Left cardiac atrium (tissue), 4 donors: ENCODE measurements around the gene LUM. TPM values are rescaled to one million over a fixed set of nuclear protein-coding genes. Genes with fewer than 3 reads are reported as not detected.
"Not testable (repeated sequence)": the region's sequence is repeated elsewhere in the genome, so short reads cannot be mapped to it uniquely, and the experiment has no call there.

Experiments
- ATAC-seq, 2 donors: fragments of 200-7000 bp; cut with Tn5 transposase; one replicate each; pipeline ENCODE4 v1.9.1; 2020; ENCODE audit warnings: mild to moderate bottlenecking in 2 of 2, moderate library complexity in 2 of 2
- DNase-seq: peaks from one replicate; pipeline ENCODE4 v3.0.0-alpha.2; 2020
- intact Hi-C, 2 donors: fragments of 100-400 bp; cut with DNase I; formaldehyde crosslinking; loops; one replicate each; pipeline versions ENCODE4 v1.14.1 to v1.15.1; 2022 to 2023
- total RNA-seq, 2 donors: library from RNA; stranded (reverse); fragmentation: NEBNext Ultra II Directional; extraction: Animal tissue kit (Norgen Biotek cat#: 25700); gene quantifications; one replicate each; pipeline ENCODE4 v1.2.1, GENCODE V29; 2021
- donor health status: DM: no; HTN: yes; CAD: no.
- donor health status: DM: no; HTN: yes; CAD: no; lungs with severe emphysema.
- donor health status: DM: yes; HTN: yes; CAD: no.
- donor health status: Dilated cardiomyopathy.

Gene LUM
- total RNA-seq, 2 donors from 2014 or later: 130 to 180 TPM

- DNase-seq (no peak), ATAC-seq (no peak)
- intact Hi-C loops: no loop called here
These were observed 19.2 kb downstream of the LUM start for GRCh38 chr12:91091916-91092715.

GRCh38 chr12:91089953-91090352 is 21.3 kb downstream of the LUM start:
- intact Hi-C loops, DNase-seq: not testable (repeated sequence)

DNA sequence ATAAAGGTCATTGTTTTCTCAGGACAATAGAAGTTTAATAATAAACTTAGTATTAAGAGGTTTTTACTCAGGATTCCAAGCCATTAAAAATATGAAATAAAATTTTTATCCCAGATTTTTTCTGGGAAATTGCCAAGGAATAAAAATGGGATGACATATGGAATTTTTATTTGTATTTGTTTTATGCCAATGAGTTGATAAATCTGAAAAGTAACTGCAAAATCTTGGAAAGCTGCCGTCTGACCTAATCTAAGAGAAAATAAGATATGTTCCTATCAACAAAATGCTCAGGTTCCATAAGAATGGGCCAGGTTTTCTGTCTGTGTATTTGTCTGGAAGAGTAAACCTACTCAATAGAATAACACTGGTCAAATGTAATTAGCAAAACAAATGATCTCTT is 31.3 kb downstream of the LUM start:
- intact Hi-C loops: no loop called here
- ATAC-seq: no peak
- DNase-seq: no peak

More at GRCh38 chr12:91089953-91090352, 21.3 kb downstream of the LUM start:
- ATAC-seq: not testable (repeated sequence)

GRCh38 chr12:91078501-91078900 is 32.8 kb downstream of the LUM start:
- intact Hi-C loops: no loop called here
- ATAC-seq: no peak
- no peak for DNase-seq

DNA sequence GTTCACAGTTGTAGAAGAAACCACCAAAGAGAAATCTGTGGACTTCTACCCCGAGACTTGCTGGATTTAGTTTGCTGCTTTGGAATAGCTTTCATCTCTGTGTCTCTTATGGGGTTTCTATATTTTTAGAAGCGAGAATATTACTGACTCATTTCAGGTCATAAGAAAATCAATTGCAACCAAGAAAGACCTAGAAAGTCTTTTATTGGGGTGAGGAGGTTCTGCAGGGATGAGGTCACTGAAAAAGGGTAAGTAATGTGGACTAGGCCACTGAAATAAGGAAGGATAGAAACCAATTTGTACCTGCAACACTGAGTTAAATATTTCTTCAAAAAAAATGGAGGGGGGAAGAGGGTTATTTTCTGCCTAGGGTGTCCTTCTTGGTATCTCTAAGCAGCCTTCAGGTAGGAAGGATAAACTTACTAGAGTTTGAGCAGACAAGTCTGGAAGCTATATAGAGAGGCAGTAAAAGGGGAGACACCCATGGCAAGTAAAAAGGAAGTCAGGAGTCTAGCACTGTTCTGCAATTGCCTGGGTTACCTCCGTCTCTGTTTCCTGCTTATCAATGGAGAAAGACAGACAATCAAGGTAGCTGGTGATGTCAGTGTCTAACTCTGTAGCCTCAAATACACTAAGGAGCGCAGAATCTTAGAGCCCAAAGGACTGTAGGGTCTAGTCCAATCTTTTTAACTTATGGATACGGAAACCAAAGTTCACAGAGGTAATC is 33.9 kb downstream of the LUM start:
- intact Hi-C loops: no loop called here
- ATAC-seq (no peak), DNase-seq (no peak)

- no peak for DNase-seq
- ATAC-seq: peak in 1 of 2 donors; percentile 11
- intact Hi-C loops: no loop called here
These were observed 36.4 kb downstream of the LUM start for GRCh38 chr12:91074851-91075250.

GRCh38 chr12:91074154-91074709 is 37.1 kb downstream of the LUM start:
- intact Hi-C loops: no loop called here
- ATAC-seq (peak; percentile 68 to 88), DNase-seq (no peak)

- ATAC-seq (no peak), DNase-seq (no peak)
- intact Hi-C loops: no loop called here
These were observed 37.9 kb downstream of the LUM start for GRCh38 chr12:91073426-91073825.

GRCh38 chr12:91072931-91073330 is 38.4 kb downstream of the LUM start:
- no peak for ATAC-seq
- no peak for DNase-seq
- intact Hi-C loops: no loop called here

DNA sequence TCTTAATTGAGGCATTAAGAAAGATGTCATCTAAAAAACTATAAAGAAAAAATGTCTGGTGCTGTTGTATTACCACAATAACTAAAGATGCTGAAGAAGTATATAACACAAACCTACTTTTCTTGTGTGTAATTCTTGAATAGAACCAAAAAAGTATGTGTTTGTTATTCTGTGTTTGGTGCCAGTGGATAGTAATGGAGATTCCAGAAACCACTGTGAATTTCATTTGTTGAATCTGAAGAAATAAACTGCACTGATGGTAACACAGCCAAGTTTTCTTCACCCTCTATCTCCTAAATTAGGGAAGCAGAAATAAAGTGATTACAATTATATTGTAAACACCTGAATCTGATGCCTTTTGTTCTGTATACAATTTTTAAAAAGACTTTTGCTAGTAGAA is 40.4 kb downstream of the LUM start:
- DNase-seq (no peak), ATAC-seq (no peak)
- intact Hi-C loops: no loop called here

DNA sequence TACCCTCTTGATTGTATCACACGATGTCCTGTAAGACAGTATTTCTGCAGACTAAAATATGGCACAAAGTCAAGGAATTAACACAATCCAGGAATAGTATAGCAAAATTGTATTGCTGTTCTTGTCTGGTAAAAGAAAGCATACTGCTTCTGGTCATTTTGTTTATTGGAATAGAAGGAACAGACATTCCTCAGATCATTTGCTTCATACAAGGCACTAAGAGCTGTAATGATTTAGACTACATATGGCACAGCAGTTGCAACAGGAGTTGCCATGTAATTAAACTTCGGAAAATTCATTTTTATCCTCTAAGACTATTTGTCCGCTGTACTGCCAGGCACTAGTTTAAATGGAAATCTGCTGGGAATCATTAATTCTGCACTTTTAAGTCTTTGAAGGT is 45.9 kb downstream of the LUM start:
- intact Hi-C loops: no loop called here
- no peak for ATAC-seq

DNA sequence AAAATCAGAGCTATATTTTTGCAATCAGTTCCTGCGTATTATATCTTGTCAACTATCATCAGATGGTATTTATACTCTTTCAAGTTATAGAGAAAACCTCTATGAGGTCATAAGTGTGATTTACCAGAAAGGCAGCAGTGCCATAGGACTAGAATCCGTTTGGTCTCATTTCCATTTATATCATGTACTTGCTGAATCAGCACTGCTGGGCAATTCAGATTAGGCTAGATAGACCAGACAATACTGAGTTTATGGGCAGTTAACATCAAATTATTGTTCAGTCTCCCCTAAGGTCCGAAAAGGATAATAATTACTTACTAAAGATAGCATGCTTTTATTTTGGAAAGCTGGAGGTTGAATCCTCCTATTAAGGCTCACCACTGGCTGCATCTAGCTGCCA is 46.7 kb downstream of the LUM start:
- no peak for DNase-seq
- no peak for ATAC-seq
- intact Hi-C loops: no loop called here

More for the DNA sequence above, 45.9 kb downstream of the LUM start:
- no peak for DNase-seq

DNA sequence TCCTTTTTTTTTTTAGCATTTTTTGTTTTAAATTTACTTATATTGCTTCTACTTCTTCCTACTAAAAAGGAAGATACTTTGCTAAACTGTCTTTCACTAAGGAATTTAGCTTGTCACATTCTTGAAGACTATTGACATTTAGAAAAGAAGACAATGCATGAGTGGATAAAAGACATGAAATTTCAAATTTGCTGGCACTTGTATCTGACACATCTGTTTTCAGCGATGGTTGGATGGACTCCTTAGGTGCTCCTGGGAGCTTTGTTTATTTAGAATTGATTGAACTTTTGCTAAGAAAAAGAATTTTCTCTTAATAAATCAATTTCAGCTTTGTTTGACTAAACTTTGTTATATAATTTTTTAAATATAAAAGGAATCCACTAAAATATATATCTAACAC is 50.2 kb downstream of the LUM start:
- no peak for DNase-seq
- intact Hi-C loops: no loop called here
- no peak for ATAC-seq

GRCh38 chr12:91059211-91059610 is 52.1 kb downstream of the LUM start:
- DNase-seq (no peak), ATAC-seq (no peak)
- intact Hi-C loops: no loop called here

- ATAC-seq (no peak), DNase-seq (no peak)
- intact Hi-C loops: no loop called here
These were observed 52.5 kb downstream of the LUM start for GRCh38 chr12:91058786-91059185.

DNA sequence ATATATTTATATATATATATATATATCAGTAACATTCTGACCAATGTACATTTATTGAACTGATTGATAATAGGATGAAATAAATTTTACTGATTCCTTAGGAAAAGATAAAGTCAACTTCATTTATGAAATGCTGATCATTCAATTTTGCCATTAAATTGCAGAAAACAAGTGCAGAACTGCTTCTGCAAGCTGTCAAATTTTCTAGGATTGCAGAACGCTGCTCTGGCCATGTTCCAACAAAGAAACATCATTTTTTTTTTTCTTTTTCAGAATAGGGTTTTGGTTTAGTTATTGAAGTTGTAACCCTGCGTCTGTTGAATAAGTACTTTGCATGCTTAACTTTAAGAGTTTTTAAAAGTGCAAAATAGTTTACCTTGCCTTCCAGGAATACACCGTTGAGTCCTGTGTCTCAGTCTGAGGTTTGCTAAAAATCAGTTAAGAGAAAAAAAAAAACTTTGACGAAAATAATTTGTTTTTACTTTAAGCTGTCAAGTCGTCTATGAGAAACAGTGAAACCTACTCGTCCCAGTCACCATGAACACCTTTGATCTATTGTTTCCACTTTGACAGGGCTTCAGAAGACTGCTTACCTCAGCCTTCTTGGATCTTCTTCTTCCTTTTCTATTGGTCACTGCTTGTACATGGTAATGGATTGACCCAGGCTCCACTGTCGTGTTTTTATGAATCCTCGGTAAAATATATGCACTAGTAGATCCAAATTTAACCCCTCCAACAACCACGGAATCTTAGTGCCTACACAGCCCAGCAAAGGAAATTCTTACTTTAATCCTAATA is 53.7 kb downstream of the LUM start, which contains the start of gene KERA:
KERA (minus strand) TSS at position 657 of the 798 bp plus-strand sequence. CDS start 1,743 bp downstream, outside the sequence.
- intact Hi-C loops: no loop called here
- DNase-seq: no peak
- ATAC-seq: no peak

- ATAC-seq: no peak
- intact Hi-C loops: no loop called here
- DNase-seq: no peak
These were observed 54.8 kb downstream of the LUM start for GRCh38 chr12:91056488-91056887.

GRCh38 chr12:91055976-91056375 is 55.3 kb downstream of the LUM start:
- DNase-seq: no peak
- ATAC-seq: no peak
- intact Hi-C loops: no loop called here

- DNase-seq: no peak
- intact Hi-C loops: no loop called here
- ATAC-seq: peak in 1 of 2 donors; percentile 34
These were observed 57.2 kb downstream of the LUM start for GRCh38 chr12:91053951-91054715.
